GM12872 (cell line): ENCODE measurements around the gene E2F2.

Experiments used
- CTCF ChIP-seq: IDR thresholded peaks from 3 replicates; pipeline ENCODE4 v1.5.1; 2011; ENCODE audit warnings: low read depth, mild to moderate bottlenecking, low read length, moderate library complexity; ENCODE audit not compliant: insufficient read depth

Gene E2F2

GRCh38 chr1:23561076-23561812 is 30.2 kb upstream of the E2F2 start:
- no peak for TF ChIP-seq CTCF

- TF ChIP-seq CTCF: no peak
Measured at GRCh38 chr1:23559985-23560741, 29.1 kb upstream of the E2F2 start.

- no peak for TF ChIP-seq CTCF
Measured at GRCh38 chr1:23559136-23559984, 28.3 kb upstream of the E2F2 start, which contains the start of gene ID3. ID3 (minus strand) TSS chr1:23559501; CDS start chr1:23559426, 75 bp downstream.

- TF ChIP-seq CTCF: no peak
Measured at GRCh38 chr1:23558872-23559135, 27.8 kb upstream of the E2F2 start.

GRCh38 chr1:23558140-23558871 is 27.3 kb upstream of the E2F2 start:
- TF ChIP-seq CTCF: no peak

GRCh38 chr1:23557471-23558124 is 26.6 kb upstream of the E2F2 start:
- no peak for TF ChIP-seq CTCF
